PC-9 (cell line): ENCODE measurements around the gene ARHGEF9. TPM values are rescaled to one million over a fixed set of nuclear protein-coding genes. Genes with fewer than 3 reads are reported as not detected.
A peak's percentile ranks its signal among the peaks of the same experiment; 100 is the strongest.

Experiments
- BruUV-seq: library from RNA; stranded (reverse); fragments of 400-500 nt; replicated peaks from 2 replicates; lab custom pipeline; 2021; lab: Mats Ljungman, UMichigan
- CTCF ChIA-PET: fragments of 300-600 bp; sonication (Branson Sonifier 250); formaldehyde crosslinking; loops from one replicate; lab custom pipeline; 2022; ENCODE audit warnings: antibody characterized with exemption; lab: Charles Lee
- POLR2A ChIA-PET: fragments of 300-600 bp; sonication (Branson Sonifier 250); formaldehyde crosslinking; loops from one replicate; lab custom pipeline; 2022; ENCODE audit warnings: antibody characterized with exemption; ENCODE audit not compliant: unreplicated experiment; lab: Charles Lee
- DNase-seq, 2 experiments: peaks; one replicate each; pipeline versions ENCODE4 v3.0.0 to v3.0.0-alpha.2; 2015 to 2022; ENCODE audit warnings: mixed read lengths in 1 of 2
- H2AFZ ChIP-seq: fragments of 200-600 bp; sonication (generic); 2 replicates; pipeline ENCODE4 v1.8.1; 2017; ENCODE audit warnings: antibody characterized with exemption
- H3F3A ChIP-seq: fragments of 200-600 bp; sonication (generic); 2 replicates; pipeline ENCODE4 v1.8.1; 2017; ENCODE audit warnings: antibody characterized with exemption, mild to moderate bottlenecking, low read depth; ENCODE audit not compliant: insufficient read depth
- H3K27ac ChIP-seq: fragments of 200-600 bp; sonication (generic); 2 replicates; pipeline ENCODE4 v1.6.1; 2016; ENCODE audit warnings: mixed run types
- H3K27me3 ChIP-seq: fragments of 200-600 bp; sonication (generic); 2 replicates; pipeline ENCODE4 v1.6.1; 2016; ENCODE audit warnings: low read depth, mixed run types; ENCODE audit not compliant: insufficient read depth
- H3K36me3 ChIP-seq: fragments of 200-600 bp; sonication (generic); 2 replicates; pipeline ENCODE4 v1.6.1; 2016; ENCODE audit warnings: low read depth, mixed run types
- H3K4me1 ChIP-seq: fragments of 200-600 bp; sonication (generic); replicated peaks from 2 replicates; pipeline ENCODE4 v1.6.1; 2016; ENCODE audit warnings: mixed run types; ENCODE audit not compliant: insufficient read depth
- H3K4me2 ChIP-seq: fragments of 200-600 bp; sonication (generic); 2 replicates; pipeline ENCODE4 v1.6.1; 2017; ENCODE audit warnings: mixed run types
- H3K4me3 ChIP-seq: fragments of 200-600 bp; sonication (generic); 2 replicates; pipeline ENCODE4 v1.6.1; 2016; ENCODE audit warnings: mixed run types
- H3K79me2 ChIP-seq: fragments of 200-600 bp; sonication (generic); 2 replicates; pipeline ENCODE4 v1.6.1; 2017; ENCODE audit warnings: low read depth, mixed run types
- H3K9me2 ChIP-seq: fragments of 200-600 bp; sonication (generic); 2 replicates; pipeline ENCODE4 v1.8.1; 2017; ENCODE audit warnings: mild to moderate bottlenecking; ENCODE audit not compliant: insufficient read depth
- H3K9me3 ChIP-seq: fragments of 200-600 bp; sonication (generic); 2 replicates; pipeline ENCODE4 v1.8.1; 2016; ENCODE audit warnings: low read depth; ENCODE audit not compliant: insufficient read depth
- H4K20me1 ChIP-seq: fragments of 200-600 bp; sonication (generic); 2 replicates; pipeline ENCODE4 v1.8.1; 2017; ENCODE audit not compliant: insufficient read depth
- CTCF ChIP-seq: fragments of 200-600 bp; sonication (generic); conservative IDR thresholded peaks from 2 replicates; pipeline ENCODE4 v1.6.1; 2017; ENCODE audit warnings: mixed run types, antibody characterized with exemption, mild to moderate bottlenecking, moderate library complexity
- EZH2 ChIP-seq: fragments of 200-600 bp; sonication (generic); IDR thresholded peaks from 2 replicates; pipeline ENCODE4 v1.8.0; 2017; ENCODE audit warnings: antibody characterized with exemption, low read depth
- intact Hi-C: fragments of 100-400 bp; cut with micrococcal nuclease; formaldehyde crosslinking; loops from one replicate; pipeline ENCODE4 v1.10.0; 2022; ENCODE audit not compliant: unreplicated experiment
- total RNA-seq: library from RNA; stranded (reverse); gene quantifications from 2 replicates; pipeline ENCODE4 v1.2.3, GENCODE V29; 2021

Gene ARHGEF9
- total RNA-seq, 1 experiment from 2014 or later = 23.4 TPM

- ChIA-PET POLR2A (no interaction called here), CTCF (no interaction called here)
- no peaks in the 10 kb centered on the region for H3K27me3 ChIP-seq
- DNase-seq = no peak
- no TSS peak for BruUV-seq
- no peak overlapping the region for H3K4me3 ChIP-seq
- no peaks in the 10 kb centered on the region for H3K36me3 ChIP-seq
- H4K20me1 ChIP-seq = no peaks in the 10 kb centered on the region
- no peak for TF ChIP-seq CTCF
- TF ChIP-seq EZH2 = no peak
- intact Hi-C loops = no loop called here
- no peaks in the 10 kb centered on the region for H3F3A ChIP-seq
- no peaks in the 10 kb centered on the region for H3K79me2 ChIP-seq
- H3K9me2 ChIP-seq = no peaks in the 10 kb centered on the region
- no peak overlapping the region for H3K27ac ChIP-seq
- H2AFZ ChIP-seq = no peak overlapping the region
- no peaks in the 10 kb centered on the region for H3K9me3 ChIP-seq
- H3K4me1 ChIP-seq = no peaks in the 10 kb centered on the region
- no peak overlapping the region for H3K4me2 ChIP-seq
These were observed 82.5 kb downstream of the ARHGEF9 start for GRCh38 chrX:63702556-63702955.

GRCh38 chrX:63686878-63687714, 97.9 kb downstream of the ARHGEF9 start:
- intact Hi-C loops = no loop called here
- no peak overlapping the region for H3K4me3 ChIP-seq
- H3K4me2 ChIP-seq = no peak overlapping the region
- CTCF ChIA-PET = no interaction called here
- H3K4me1 ChIP-seq = no peaks in the 10 kb centered on the region
- no peaks in the 10 kb centered on the region for H3K27me3 ChIP-seq
- H3K27ac ChIP-seq = no peak overlapping the region
- no peaks in the 10 kb centered on the region for H3K79me2 ChIP-seq
- no peaks in the 10 kb centered on the region for H3K9me3 ChIP-seq
- no peaks in the 10 kb centered on the region for H3K9me2 ChIP-seq
- peak; percentile 77 for TF ChIP-seq CTCF
- TF ChIP-seq EZH2 = no peak
- H3K36me3 ChIP-seq = no peaks in the 10 kb centered on the region
- H2AFZ ChIP-seq = no peak overlapping the region
- POLR2A ChIA-PET = no interaction called here
- DNase-seq = peak in 1 of 2 experiments; percentile 1
- no peaks in the 10 kb centered on the region for H4K20me1 ChIP-seq
- BruUV-seq = no TSS peak
- no peaks in the 10 kb centered on the region for H3F3A ChIP-seq

- no peaks in the 10 kb centered on the region for H3K79me2 ChIP-seq
- no peak for DNase-seq
- no peak overlapping the region for H3K4me3 ChIP-seq
- H3F3A ChIP-seq = no peaks in the 10 kb centered on the region
- ChIA-PET CTCF (no interaction called here), POLR2A (no interaction called here)
- no peak overlapping the region for H3K27ac ChIP-seq
- H3K36me3 ChIP-seq = no peaks in the 10 kb centered on the region
- no peaks in the 10 kb centered on the region for H3K9me2 ChIP-seq
- H3K4me1 ChIP-seq = no peaks in the 10 kb centered on the region
- H3K4me2 ChIP-seq = no peak overlapping the region
- no TSS peak for BruUV-seq
- no peak for TF ChIP-seq EZH2
- no peak for TF ChIP-seq CTCF
- intact Hi-C loops = no loop called here
- no peaks in the 10 kb centered on the region for H3K27me3 ChIP-seq
- no peaks in the 10 kb centered on the region for H3K9me3 ChIP-seq
- no peaks in the 10 kb centered on the region for H4K20me1 ChIP-seq
- H2AFZ ChIP-seq = no peak overlapping the region
These were observed 104.6 kb downstream of the ARHGEF9 start for GRCh38 chrX:63680423-63680822.
